Neural progenitor cell (in vitro differentiated cells): ENCODE measurements around the gene ZBTB9. TPM values are rescaled to one million over a fixed set of nuclear protein-coding genes. Genes with fewer than 3 reads are reported as not detected.

Source experiments
- DNase-seq: peaks from one replicate; pipeline ENCODE4 v3.0.0-alpha.2; 2016; ENCODE audit warnings: low spot score
- H2AFZ ChIP-seq: fragments of 200-600 bp; sonication (generic); replicated peaks from 2 replicates; pipeline ENCODE4 v1.6.1; 2016; ENCODE audit warnings: antibody characterized with exemption
- H3F3A ChIP-seq: fragments of 200-600 bp; sonication (generic); 2 replicates; pipeline ENCODE4 v1.6.1; 2016; ENCODE audit warnings: antibody characterized with exemption, low read depth
- H3K27ac ChIP-seq: fragments of 200-600 bp; sonication (generic); 2 replicates; pipeline ENCODE4 v1.5.1; 2016; ENCODE audit warnings: mild to moderate bottlenecking
- H3K27me3 ChIP-seq: fragments of 200-600 bp; sonication (generic); 2 replicates; pipeline ENCODE4 v1.6.1; 2016; ENCODE audit warnings: mild to moderate bottlenecking, moderate library complexity
- H3K36me3 ChIP-seq: fragments of 200-600 bp; sonication (generic); 2 replicates; pipeline ENCODE4 v1.5.1; 2016
- H3K4me1 ChIP-seq: fragments of 200-600 bp; sonication (generic); 2 replicates; pipeline ENCODE4 v1.6.1; 2016; ENCODE audit warnings: mixed run types
- H3K4me2 ChIP-seq: fragments of 200-600 bp; sonication (generic); 2 replicates; pipeline ENCODE4 v1.6.1; 2016
- H3K4me3 ChIP-seq: fragments of 200-600 bp; sonication (generic); 2 replicates; pipeline ENCODE4 v1.5.1; 2016
- H3K79me2 ChIP-seq: fragments of 200-600 bp; sonication (generic); 2 replicates; pipeline ENCODE4 v1.6.1; 2016; ENCODE audit warnings: low read depth
- H3K9ac ChIP-seq: fragments of 200-600 bp; sonication (generic); 2 replicates; pipeline ENCODE4 v1.6.1; 2016
- H3K9me3 ChIP-seq: fragments of 200-600 bp; sonication (generic); 2 replicates; pipeline ENCODE4 v1.5.1; 2016; ENCODE audit warnings: low read depth
- H4K20me1 ChIP-seq: fragments of 200-600 bp; sonication (generic); 2 replicates; pipeline ENCODE4 v1.6.1; 2016; ENCODE audit warnings: low read depth
- H3K27ac Mint-ChIP-seq: 3 replicates; pipeline ENCODE4 v1.8.0; 2021; ENCODE audit warnings: mixed read lengths
- H3K27me3 Mint-ChIP-seq: 2 replicates; pipeline ENCODE4 v1.8.0; 2022; ENCODE audit warnings: low read depth, mild to moderate bottlenecking, inconsistent platforms, moderate library complexity, mixed read lengths; ENCODE audit not compliant: insufficient read depth
- H3K36me3 Mint-ChIP-seq: 3 replicates; pipeline ENCODE4 v1.8.0; 2021; ENCODE audit warnings: mixed read lengths
- H3K4me1 Mint-ChIP-seq: 3 replicates; pipeline ENCODE4 v1.8.0; 2021; ENCODE audit warnings: mixed read lengths
- H3K4me3 Mint-ChIP-seq: 3 replicates; pipeline ENCODE4 v1.8.0; 2021; ENCODE audit warnings: mild to moderate bottlenecking, moderate library complexity, mixed read lengths
- H3K9me3 Mint-ChIP-seq: 3 replicates; pipeline ENCODE4 v1.8.0; 2020; ENCODE audit warnings: mixed read lengths
- CTCF ChIP-seq: fragments of 200-600 bp; sonication (generic); IDR thresholded peaks from 2 replicates; pipeline ENCODE4 v1.5.1; 2017; ENCODE audit warnings: antibody characterized with exemption, mild to moderate bottlenecking
- EZH2 ChIP-seq: fragments of 200-600 bp; sonication (generic); IDR thresholded peaks from 2 replicates; pipeline ENCODE4 v1.6.1; 2017; ENCODE audit warnings: antibody characterized with exemption, mild to moderate bottlenecking, moderate library complexity
- EZH2phosphoT487 ChIP-seq: fragments of 200-600 bp; sonication (generic); IDR thresholded peaks from 2 replicates; pipeline ENCODE4 v1.6.1; 2017; ENCODE audit warnings: antibody characterized with exemption
- total RNA-seq: library from RNA; depleted of rRNA; stranded (reverse); fragments of >200 nt; gene quantifications from 2 replicates; pipeline ENCODE4 v1.2.3, GENCODE V29; 2015; ENCODE audit warnings: low replicate concordance

Gene ZBTB9
- total RNA-seq, 1 donor from 2014 or later, result 10.2 TPM

- peaks cover 3% of the 10 kb centered on the region for H4K20me1 ChIP-seq
- peak overlapping the region; percentile 88 for H3K4me2 ChIP-seq
- H3F3A ChIP-seq, result peaks cover 48% of the 10 kb centered on the region
- H3K27me3 ChIP-seq, result no peaks in the 10 kb centered on the region
- Mint-ChIP-seq H3K36me3 (peaks cover 15% of the 10 kb centered on the region), H3K4me3 (peak overlapping the region; percentile 91), H3K9me3 (no peaks in the 10 kb centered on the region), H3K27ac (peak overlapping the region; percentile 50), H3K4me1 (peaks cover 74% of the 10 kb centered on the region), H3K27me3 (peaks cover 4% of the 10 kb centered on the region)
- H3K36me3 ChIP-seq, result no peaks in the 10 kb centered on the region
- peaks cover 34% of the 10 kb centered on the region for H3K4me1 ChIP-seq
- H3K9ac ChIP-seq, result no peak overlapping the region
- H3K4me3 ChIP-seq, result peak overlapping the region; percentile 84
- H3K9me3 ChIP-seq, result no peaks in the 10 kb centered on the region
- H3K27ac ChIP-seq, result no peak overlapping the region
- TF ChIP-seq EZH2 (no peak), CTCF (no peak), EZH2phosphoT487 (no peak)
- no peak for DNase-seq
- H2AFZ ChIP-seq, result no peak overlapping the region
- peaks cover 69% of the 10 kb centered on the region for H3K79me2 ChIP-seq
Measured at GRCh38 chr6:33421344-33421643, 33.1 kb upstream of the ZBTB9 start.

GRCh38 chr6:33423777-33424176 is 30.6 kb upstream of the ZBTB9 start:
- peaks cover 5% of the 10 kb centered on the region for H3K27me3 Mint-ChIP-seq
- Histone ChIP-seq H4K20me1 (peaks cover 23% of the 10 kb centered on the region), H3K27me3 (no peaks in the 10 kb centered on the region), H3K36me3 (no peaks in the 10 kb centered on the region), H2AFZ (no peak overlapping the region), H3K4me2 (no peak overlapping the region), H3K9me3 (no peaks in the 10 kb centered on the region), H3K4me3 (no peak overlapping the region), H3K27ac (no peak overlapping the region), H3K9ac (no peak overlapping the region), H3F3A (peaks cover 45% of the 10 kb centered on the region), H3K4me1 (peaks cover 40% of the 10 kb centered on the region), H3K79me2 (peaks cover 78% of the 10 kb centered on the region)
- H3K27ac Mint-ChIP-seq, result peak overlapping the region; percentile 17
- no peaks in the 10 kb centered on the region for H3K9me3 Mint-ChIP-seq
- peaks cover 14% of the 10 kb centered on the region for H3K36me3 Mint-ChIP-seq
- peak overlapping the region; percentile 92 for H3K4me3 Mint-ChIP-seq
- no peak for DNase-seq
- no peak for TF ChIP-seq EZH2
- no peak for TF ChIP-seq CTCF
- no peak for TF ChIP-seq EZH2phosphoT487
- H3K4me1 Mint-ChIP-seq, result peaks cover 72% of the 10 kb centered on the region

GRCh38 chr6:33424855-33425667 is 29.3 kb upstream of the ZBTB9 start:
- no peaks in the 10 kb centered on the region for H3K27me3 ChIP-seq
- peak overlapping the region; percentile 92 for H3K4me3 Mint-ChIP-seq
- H3K9me3 Mint-ChIP-seq, result no peaks in the 10 kb centered on the region
- peaks cover 46% of the 10 kb centered on the region for H3F3A ChIP-seq
- peak overlapping the region; percentile 33 for H3K9ac ChIP-seq
- no peaks in the 10 kb centered on the region for H3K36me3 ChIP-seq
- peak; percentile 24 for DNase-seq
- H3K27ac ChIP-seq, result peak overlapping the region; percentile 17
- H3K9me3 ChIP-seq, result no peaks in the 10 kb centered on the region
- H3K4me2 ChIP-seq, result peak overlapping the region; percentile 89
- peaks cover 36% of the 10 kb centered on the region for H4K20me1 ChIP-seq
- H3K36me3 Mint-ChIP-seq, result peaks cover 14% of the 10 kb centered on the region
- peaks cover 10% of the 10 kb centered on the region for H3K27me3 Mint-ChIP-seq
- TF ChIP-seq EZH2phosphoT487 (no peak), EZH2 (no peak), CTCF (no peak)
- peaks cover 40% of the 10 kb centered on the region for H3K4me1 ChIP-seq
- H3K4me3 ChIP-seq, result peak overlapping the region; percentile 54
- peaks cover 74% of the 10 kb centered on the region for H3K4me1 Mint-ChIP-seq
- no peak overlapping the region for H2AFZ ChIP-seq
- peak overlapping the region; percentile 22 for H3K27ac Mint-ChIP-seq
- H3K79me2 ChIP-seq, result peaks cover 91% of the 10 kb centered on the region
